Measurements from ENCODE around the gene GPX2.
A peak's percentile ranks its signal among the peaks of the same experiment; 100 is the strongest.

GPX2 gene

GRCh38 chr14:64942531-64943111 is at the start of gene GPX2:
GPX2 (minus strand) TSS chr14:64942745; CDS start chr14:64942726, 19 bp downstream.
- Histone ChIP-seq H3K27me3 (ENCODE audit: control insufficient read depth, insufficient read depth, low read length) (no peaks in the 10 kb centered on the region), H3K4me3 (ENCODE audit: low read length) (no peak within 1 kb of the TSS), H3K9me3 (ENCODE audit: control insufficient read depth, insufficient read depth, low read length) (no peaks in the 10 kb centered on the region), H3K4me1 (ENCODE audit: control insufficient read depth, insufficient read depth, low read length) (peaks cover 3% of the 10 kb centered on the region), H3K36me3 (ENCODE audit: control insufficient read depth, insufficient read depth, low read length) (0 out of 2 replicates have a peak, but pooled peaks cover under 1% of the 10 kb centered on the region), H3K27ac (ENCODE audit: low read length) (no peak within 1 kb of the TSS)
- WGBS (ENCODE audit: insufficient coverage, insufficient read length), result no CpG with 5 or more reads among the region's 13 CpGs
- no peak for DNase-seq (ENCODE audit: low read depth, low spot score)

- H3K27me3 ChIP-seq (ENCODE audit: control insufficient read depth, insufficient read depth, low read length), result no peaks in the 10 kb centered on the region
- H3K4me3 ChIP-seq (ENCODE audit: low read length), result no peak overlapping the region
- no peak for DNase-seq (ENCODE audit: low read depth, low spot score)
- H3K4me1 ChIP-seq (ENCODE audit: control insufficient read depth, insufficient read depth, low read length), result no peaks in the 10 kb centered on the region
- H3K9me3 ChIP-seq (ENCODE audit: control insufficient read depth, insufficient read depth, low read length), result no peaks in the 10 kb centered on the region
- no CpG with 5 or more reads among the region's 4 CpGs for WGBS (ENCODE audit: insufficient coverage, insufficient read length)
- no peaks in the 10 kb centered on the region for H3K36me3 ChIP-seq (ENCODE audit: control insufficient read depth, insufficient read depth, low read length)
- no peak overlapping the region for H3K27ac ChIP-seq (ENCODE audit: low read length)
Observed at GRCh38 chr14:64990939-64991338, 48.4 kb upstream of the GPX2 start.

- Histone ChIP-seq H3K27me3 (ENCODE audit: control insufficient read depth, insufficient read depth, low read length) (no peaks in the 10 kb centered on the region), H3K27ac (ENCODE audit: low read length) (no peak overlapping the region), H3K4me1 (ENCODE audit: control insufficient read depth, insufficient read depth, low read length) (no peaks in the 10 kb centered on the region), H3K36me3 (ENCODE audit: control insufficient read depth, insufficient read depth, low read length) (no peaks in the 10 kb centered on the region), H3K4me3 (ENCODE audit: low read length) (no peak overlapping the region), H3K9me3 (ENCODE audit: control insufficient read depth, insufficient read depth, low read length) (no peaks in the 10 kb centered on the region)
- DNase-seq (ENCODE audit: low read depth, low spot score), result no peak
- WGBS (ENCODE audit: insufficient coverage, insufficient read length), result no CpG with 5 or more reads among the region's 3 CpGs
Observed at GRCh38 chr14:64990296-64990695, 47.8 kb upstream of the GPX2 start.

GRCh38 chr14:64987438-64987767 is 44.9 kb upstream of the GPX2 start:
- Histone ChIP-seq H3K36me3 (ENCODE audit: control insufficient read depth, insufficient read depth, low read length) (no peaks in the 10 kb centered on the region), H3K9me3 (ENCODE audit: control insufficient read depth, insufficient read depth, low read length) (no peaks in the 10 kb centered on the region), H3K27ac (ENCODE audit: low read length) (no peak overlapping the region), H3K4me1 (ENCODE audit: control insufficient read depth, insufficient read depth, low read length) (no peaks in the 10 kb centered on the region), H3K4me3 (ENCODE audit: low read length) (peak overlapping the region; percentile 66), H3K27me3 (ENCODE audit: control insufficient read depth, insufficient read depth, low read length) (no peaks in the 10 kb centered on the region)
- no CpG with 5 or more reads among the region's 8 CpGs for WGBS (ENCODE audit: insufficient coverage, insufficient read length)
- DNase-seq (ENCODE audit: low read depth, low spot score), result no peak

GRCh38 chr14:64986648-64987437 is 44.3 kb upstream of the GPX2 start, which contains the start of gene FNTB:
FNTB (plus strand) TSS chr14:64986895; CDS start chr14:64986954, 59 bp downstream.
- Histone ChIP-seq H3K4me3 (ENCODE audit: low read length) (peak within 1 kb of the TSS; percentile 66), H3K27me3 (ENCODE audit: control insufficient read depth, insufficient read depth, low read length) (no peaks in the 10 kb centered on the region), H3K27ac (ENCODE audit: low read length) (no peak within 1 kb of the TSS), H3K4me1 (ENCODE audit: control insufficient read depth, insufficient read depth, low read length) (no peaks in the 10 kb centered on the region), H3K9me3 (ENCODE audit: control insufficient read depth, insufficient read depth, low read length) (no peaks in the 10 kb centered on the region), H3K36me3 (ENCODE audit: control insufficient read depth, insufficient read depth, low read length) (no peaks in the 10 kb centered on the region)
- peak; percentile 93 for DNase-seq (ENCODE audit: low read depth, low spot score)
- WGBS (ENCODE audit: insufficient coverage, insufficient read length), result no CpG with 5 or more reads among the region's 65 CpGs

GRCh38 chr14:64983439-64984310 is 41.1 kb upstream of the GPX2 start:
- Histone ChIP-seq H3K27me3 (ENCODE audit: control insufficient read depth, insufficient read depth, low read length) (no peaks in the 10 kb centered on the region), H3K4me3 (ENCODE audit: low read length) (peak overlapping the region; percentile 2; the same call in 1 of the 2 replicates), H3K36me3 (ENCODE audit: control insufficient read depth, insufficient read depth, low read length) (no peaks in the 10 kb centered on the region), H3K27ac (ENCODE audit: low read length) (no peak overlapping the region), H3K4me1 (ENCODE audit: control insufficient read depth, insufficient read depth, low read length) (0 out of 2 replicates have a peak, but pooled peaks cover 2% of the 10 kb centered on the region), H3K9me3 (ENCODE audit: control insufficient read depth, insufficient read depth, low read length) (no peaks in the 10 kb centered on the region)
- no peak for DNase-seq (ENCODE audit: low read depth, low spot score)
- 100% methylated on average over 1 of the region's 15 CpGs for WGBS (ENCODE audit: insufficient coverage, insufficient read length)

- H3K4me3 ChIP-seq (ENCODE audit: low read length), result no peak overlapping the region
- peaks cover 4% of the 10 kb centered on the region; the same call in 1 of the 2 replicates for H3K4me1 ChIP-seq (ENCODE audit: control insufficient read depth, insufficient read depth, low read length)
- no peaks in the 10 kb centered on the region for H3K9me3 ChIP-seq (ENCODE audit: control insufficient read depth, insufficient read depth, low read length)
- no peaks in the 10 kb centered on the region for H3K27me3 ChIP-seq (ENCODE audit: control insufficient read depth, insufficient read depth, low read length)
- no CpG with 5 or more reads among the region's 5 CpGs for WGBS (ENCODE audit: insufficient coverage, insufficient read length)
- no peak for DNase-seq (ENCODE audit: low read depth, low spot score)
- no peaks in the 10 kb centered on the region for H3K36me3 ChIP-seq (ENCODE audit: control insufficient read depth, insufficient read depth, low read length)
- H3K27ac ChIP-seq (ENCODE audit: low read length), result no peak overlapping the region
Observed at GRCh38 chr14:64979336-64980074, 37.0 kb upstream of the GPX2 start.

GRCh38 chr14:64974563-64974962 is 32.0 kb upstream of the GPX2 start:
- no peaks in the 10 kb centered on the region for H3K9me3 ChIP-seq (ENCODE audit: control insufficient read depth, insufficient read depth, low read length)
- peaks cover 14% of the 10 kb centered on the region for H3K4me1 ChIP-seq (ENCODE audit: control insufficient read depth, insufficient read depth, low read length)
- H3K27ac ChIP-seq (ENCODE audit: low read length), result no peak overlapping the region
- no peak overlapping the region for H3K4me3 ChIP-seq (ENCODE audit: low read length)
- H3K27me3 ChIP-seq (ENCODE audit: control insufficient read depth, insufficient read depth, low read length), result no peaks in the 10 kb centered on the region
- no peaks in the 10 kb centered on the region for H3K36me3 ChIP-seq (ENCODE audit: control insufficient read depth, insufficient read depth, low read length)
- DNase-seq (ENCODE audit: low read depth, low spot score), result no peak
- WGBS (ENCODE audit: insufficient coverage, insufficient read length), result no CpG with 5 or more reads among the region's 8 CpGs

GRCh38 chr14:64973826-64974225 is 31.3 kb upstream of the GPX2 start:
- Histone ChIP-seq H3K9me3 (ENCODE audit: control insufficient read depth, insufficient read depth, low read length) (no peaks in the 10 kb centered on the region), H3K36me3 (ENCODE audit: control insufficient read depth, insufficient read depth, low read length) (no peaks in the 10 kb centered on the region), H3K27ac (ENCODE audit: low read length) (no peak overlapping the region), H3K4me1 (ENCODE audit: control insufficient read depth, insufficient read depth, low read length) (peaks cover 14% of the 10 kb centered on the region), H3K4me3 (ENCODE audit: low read length) (no peak overlapping the region), H3K27me3 (ENCODE audit: control insufficient read depth, insufficient read depth, low read length) (no peaks in the 10 kb centered on the region)
- no CpG with 5 or more reads among the region's 9 CpGs for WGBS (ENCODE audit: insufficient coverage, insufficient read length)
- no peak for DNase-seq (ENCODE audit: low read depth, low spot score)

GRCh38 chr14:64973026-64973442 is 30.5 kb upstream of the GPX2 start:
- Histone ChIP-seq H3K36me3 (ENCODE audit: control insufficient read depth, insufficient read depth, low read length) (no peaks in the 10 kb centered on the region), H3K4me1 (ENCODE audit: control insufficient read depth, insufficient read depth, low read length) (peaks cover 16% of the 10 kb centered on the region), H3K27me3 (ENCODE audit: control insufficient read depth, insufficient read depth, low read length) (no peaks in the 10 kb centered on the region), H3K27ac (ENCODE audit: low read length) (no peak overlapping the region), H3K4me3 (ENCODE audit: low read length) (no peak overlapping the region), H3K9me3 (ENCODE audit: control insufficient read depth, insufficient read depth, low read length) (no peaks in the 10 kb centered on the region)
- DNase-seq (ENCODE audit: low read depth, low spot score), result no peak
- no CpG with 5 or more reads among the region's 8 CpGs for whole genome bisulfite sequencing (ENCODE audit: insufficient coverage, insufficient read length)
